ENCODE results near the gene PAX5.

DNA sequence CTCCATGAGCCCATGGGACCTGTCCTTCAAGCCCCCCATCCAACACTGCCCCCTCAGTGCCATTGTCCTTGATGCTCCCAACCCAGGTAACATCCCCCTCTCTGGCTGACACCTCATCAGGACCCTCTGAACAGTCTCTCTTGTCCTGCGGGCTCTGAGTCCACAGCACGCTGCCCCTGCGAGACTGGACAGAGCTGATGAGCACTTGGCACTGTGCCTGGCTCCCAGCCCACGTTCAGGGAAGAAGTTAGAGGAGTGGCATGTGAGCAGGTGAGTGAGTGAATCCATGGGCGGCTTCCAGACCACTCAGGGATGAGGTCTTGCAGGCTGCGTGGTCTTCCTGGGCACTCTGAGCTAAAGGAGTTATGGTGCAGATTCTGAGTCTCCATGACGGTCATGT, 70.7 kb downstream of the PAX5 start:
- TF ChIP-seq, protein P1, sequence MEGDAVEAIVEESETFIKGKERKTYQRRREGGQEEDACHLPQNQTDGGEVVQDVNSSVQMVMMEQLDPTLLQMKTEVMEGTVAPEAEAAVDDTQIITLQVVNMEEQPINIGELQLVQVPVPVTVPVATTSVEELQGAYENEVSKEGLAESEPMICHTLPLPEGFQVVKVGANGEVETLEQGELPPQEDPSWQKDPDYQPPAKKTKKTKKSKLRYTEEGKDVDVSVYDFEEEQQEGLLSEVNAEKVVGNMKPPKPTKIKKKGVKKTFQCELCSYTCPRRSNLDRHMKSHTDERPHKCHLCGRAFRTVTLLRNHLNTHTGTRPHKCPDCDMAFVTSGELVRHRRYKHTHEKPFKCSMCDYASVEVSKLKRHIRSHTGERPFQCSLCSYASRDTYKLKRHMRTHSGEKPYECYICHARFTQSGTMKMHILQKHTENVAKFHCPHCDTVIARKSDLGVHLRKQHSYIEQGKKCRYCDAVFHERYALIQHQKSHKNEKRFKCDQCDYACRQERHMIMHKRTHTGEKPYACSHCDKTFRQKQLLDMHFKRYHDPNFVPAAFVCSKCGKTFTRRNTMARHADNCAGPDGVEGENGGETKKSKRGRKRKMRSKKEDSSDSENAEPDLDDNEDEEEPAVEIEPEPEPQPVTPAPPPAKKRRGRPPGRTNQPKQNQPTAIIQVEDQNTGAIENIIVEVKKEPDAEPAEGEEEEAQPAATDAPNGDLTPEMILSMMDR (IDR thresholded peaks at IDR 0.05), result no peak
- TF ChIP-seq POLR2A (IDR thresholded peaks at IDR 0.05), result no peak

Measured in uterus (tissue), 2 donors.